HepG2 (cell line): Measurements from ENCODE around the gene LYPLA2. TPM values are rescaled to one million over a fixed set of nuclear protein-coding genes. Genes with fewer than 3 reads are reported as not detected.

Experiments
- AGO1 ChIP-seq: fragments of 200-400 bp; formaldehyde crosslinking; IDR thresholded peaks from 2 replicates; pipeline ENCODE4 v1.6.1; 2017; ENCODE audit warnings: mild to moderate bottlenecking, low read depth, low read length, moderate library complexity; ENCODE audit not compliant: poor library complexity, severe bottlenecking
- KDM2A ChIP-seq: sonication (generic); formaldehyde crosslinking; IDR thresholded peaks from 2 replicates; pipeline ENCODE4 v1.4.0; 2020; ENCODE audit warnings: low read depth, missing genetic modification reagents, borderline replicate concordance
- MAFF ChIP-seq: IDR thresholded peaks from 2 replicates; pipeline ENCODE4 v1.6.1; 2011; ENCODE audit warnings: low read depth, low read length, improper control_type of control experiment
- MTF2 ChIP-seq: sonication (generic); formaldehyde crosslinking; IDR thresholded peaks from 2 replicates; pipeline ENCODE4 v1.5.0; 2020; ENCODE audit warnings: missing genetic modification reagents, borderline replicate concordance
- MZF1 ChIP-seq: sonication (generic); formaldehyde crosslinking; IDR thresholded peaks from 2 replicates; pipeline ENCODE4 v1.8.1; 2023; ENCODE audit warnings: mild to moderate bottlenecking, missing genetic modification reagents, borderline replicate concordance
- RARA ChIP-seq: IDR thresholded peaks from 2 replicates; pipeline ENCODE4 v1.6.1; 2016; ENCODE audit warnings: missing genetic modification reagents, missing compliant biosample characterization
- RBFOX2 ChIP-seq: fragments of 200-400 bp; formaldehyde crosslinking; IDR thresholded peaks from 2 replicates; pipeline ENCODE4 v1.6.1; 2017; ENCODE audit warnings: low read depth, mild to moderate bottlenecking, low read length
- SMAD1 ChIP-seq: sonication (generic); formaldehyde crosslinking; IDR thresholded peaks from 2 replicates; pipeline ENCODE4 v1.4.0; 2020; ENCODE audit warnings: missing genetic modification reagents, low read depth, mild to moderate bottlenecking, borderline replicate concordance
- SNAI1 ChIP-seq: sonication (generic); formaldehyde crosslinking; IDR thresholded peaks from 2 replicates; pipeline ENCODE4 v1.5.0; 2020; ENCODE audit warnings: mild to moderate bottlenecking, missing genetic modification reagents, borderline replicate concordance
- SOX5 ChIP-seq: IDR thresholded peaks from 2 replicates; pipeline ENCODE4 v1.6.1; 2016; ENCODE audit warnings: borderline replicate concordance
- TEAD3 ChIP-seq: optimal IDR thresholded peaks from 2 replicates; pipeline ENCODE3; 2016; ENCODE audit warnings: borderline replicate concordance
- ZNF569 ChIP-seq: sonication (generic); formaldehyde crosslinking; IDR thresholded peaks from 2 replicates; pipeline ENCODE4 v1.5.0; 2020; ENCODE audit warnings: mild to moderate bottlenecking, missing genetic modification reagents, moderate library complexity, borderline replicate concordance
- ZNF572 ChIP-seq: sonication (generic); formaldehyde crosslinking; IDR thresholded peaks from 2 replicates; pipeline ENCODE4 v1.5.1; 2020; ENCODE audit warnings: mild to moderate bottlenecking, missing genetic modification reagents
- ZNF615 ChIP-seq: sonication (generic); formaldehyde crosslinking; IDR thresholded peaks from 2 replicates; pipeline ENCODE4 v1.5.0; 2020; ENCODE audit warnings: mild to moderate bottlenecking, missing genetic modification reagents, borderline replicate concordance
- ZNF780A ChIP-seq: sonication (generic); formaldehyde crosslinking; IDR thresholded peaks from 2 replicates; pipeline ENCODE4 v1.8.0; 2022; ENCODE audit warnings: mild to moderate bottlenecking, missing genetic modification reagents, moderate library complexity
- ZNF883 ChIP-seq: sonication (generic); formaldehyde crosslinking; IDR thresholded peaks from 2 replicates; pipeline ENCODE4 v1.5.1; 2020; ENCODE audit warnings: mild to moderate bottlenecking, missing genetic modification reagents; ENCODE audit errors: not compliant biosample characterization
- polyA plus RNA-seq, 8 experiments: library from polyadenylated mRNA; depleted of rRNA in 3 of 8; stranded (reverse) in 7 of 8; unstranded in 1 of 8; fragments of >200 nt; fragmentation: Illumina TruSeq in 4 of 8; extraction: Trizol in 4 of 8; gene quantifications; 2 replicates each; pipeline versions ENCODE4 v1.2.1 to v1.2.3, GENCODE V29; 2011 to 2016; ENCODE audit warnings: low read depth in 4 of 8, missing spikeins in 1 of 8, mixed read lengths in 1 of 8; ENCODE audit not compliant: insufficient read depth in 1 of 8
- total RNA-seq, 5 experiments: library from RNA; depleted of rRNA; stranded (reverse); fragments of >200 nt; fragmentation: Illumina TruSeq; extraction: Trizol; gene quantifications; 2 replicates each; pipeline ENCODE4 v1.2.3, GENCODE V29; 2016; ENCODE audit warnings: low read depth in 1 of 5
- TF ChIP-seq, protein P1 (sequence below): sonication (generic); formaldehyde crosslinking; IDR thresholded peaks from 2 replicates; pipeline ENCODE4 v1.4.0; 2020; ENCODE audit warnings: low read depth, mild to moderate bottlenecking, missing genetic modification reagents
- TF ChIP-seq, protein P2 (sequence below): sonication (generic); formaldehyde crosslinking; IDR thresholded peaks from 2 replicates; pipeline ENCODE4 v1.4.0; 2020; ENCODE audit warnings: missing genetic modification reagents, borderline replicate concordance
- TF ChIP-seq, protein P3 (sequence below): sonication (generic); formaldehyde crosslinking; IDR thresholded peaks from 2 replicates; pipeline ENCODE4 v1.4.0; 2020; ENCODE audit warnings: missing genetic modification reagents

LYPLA2 gene
- total and polyA plus RNA-seq, 2 of the 13 experiments (the other 11 are each of a cell fraction or from before 2014, with no cell fraction given) = 72.1 to 73.2 TPM

- TF ChIP-seq SNAI1 (CRISPR knock-in tag) = no peak
- no peak for TF ChIP-seq RBFOX2
- TF ChIP-seq ZNF569 (CRISPR knock-in tag) = no peak
- TF ChIP-seq MZF1 (CRISPR knock-in tag) = no peak
- TF ChIP-seq RARA (CRISPR knock-in tag) = 0 out of 2 replicates have a peak, but pooled peaks have one; percentile 15
- TF ChIP-seq MAFF = no peak
- no peak for TF ChIP-seq MTF2 (CRISPR knock-in tag)
- TF ChIP-seq, protein P1, sequence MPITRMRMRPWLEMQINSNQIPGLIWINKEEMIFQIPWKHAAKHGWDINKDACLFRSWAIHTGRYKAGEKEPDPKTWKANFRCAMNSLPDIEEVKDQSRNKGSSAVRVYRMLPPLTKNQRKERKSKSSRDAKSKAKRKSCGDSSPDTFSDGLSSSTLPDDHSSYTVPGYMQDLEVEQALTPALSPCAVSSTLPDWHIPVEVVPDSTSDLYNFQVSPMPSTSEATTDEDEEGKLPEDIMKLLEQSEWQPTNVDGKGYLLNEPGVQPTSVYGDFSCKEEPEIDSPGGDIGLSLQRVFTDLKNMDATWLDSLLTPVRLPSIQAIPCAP (CRISPR knock-in tag) = no peak
- TF ChIP-seq SOX5 (CRISPR knock-in tag) = peak; percentile 42; the same call in 1 of the 2 replicates
- peak; percentile 27 for TF ChIP-seq TEAD3
- TF ChIP-seq, protein P2, sequence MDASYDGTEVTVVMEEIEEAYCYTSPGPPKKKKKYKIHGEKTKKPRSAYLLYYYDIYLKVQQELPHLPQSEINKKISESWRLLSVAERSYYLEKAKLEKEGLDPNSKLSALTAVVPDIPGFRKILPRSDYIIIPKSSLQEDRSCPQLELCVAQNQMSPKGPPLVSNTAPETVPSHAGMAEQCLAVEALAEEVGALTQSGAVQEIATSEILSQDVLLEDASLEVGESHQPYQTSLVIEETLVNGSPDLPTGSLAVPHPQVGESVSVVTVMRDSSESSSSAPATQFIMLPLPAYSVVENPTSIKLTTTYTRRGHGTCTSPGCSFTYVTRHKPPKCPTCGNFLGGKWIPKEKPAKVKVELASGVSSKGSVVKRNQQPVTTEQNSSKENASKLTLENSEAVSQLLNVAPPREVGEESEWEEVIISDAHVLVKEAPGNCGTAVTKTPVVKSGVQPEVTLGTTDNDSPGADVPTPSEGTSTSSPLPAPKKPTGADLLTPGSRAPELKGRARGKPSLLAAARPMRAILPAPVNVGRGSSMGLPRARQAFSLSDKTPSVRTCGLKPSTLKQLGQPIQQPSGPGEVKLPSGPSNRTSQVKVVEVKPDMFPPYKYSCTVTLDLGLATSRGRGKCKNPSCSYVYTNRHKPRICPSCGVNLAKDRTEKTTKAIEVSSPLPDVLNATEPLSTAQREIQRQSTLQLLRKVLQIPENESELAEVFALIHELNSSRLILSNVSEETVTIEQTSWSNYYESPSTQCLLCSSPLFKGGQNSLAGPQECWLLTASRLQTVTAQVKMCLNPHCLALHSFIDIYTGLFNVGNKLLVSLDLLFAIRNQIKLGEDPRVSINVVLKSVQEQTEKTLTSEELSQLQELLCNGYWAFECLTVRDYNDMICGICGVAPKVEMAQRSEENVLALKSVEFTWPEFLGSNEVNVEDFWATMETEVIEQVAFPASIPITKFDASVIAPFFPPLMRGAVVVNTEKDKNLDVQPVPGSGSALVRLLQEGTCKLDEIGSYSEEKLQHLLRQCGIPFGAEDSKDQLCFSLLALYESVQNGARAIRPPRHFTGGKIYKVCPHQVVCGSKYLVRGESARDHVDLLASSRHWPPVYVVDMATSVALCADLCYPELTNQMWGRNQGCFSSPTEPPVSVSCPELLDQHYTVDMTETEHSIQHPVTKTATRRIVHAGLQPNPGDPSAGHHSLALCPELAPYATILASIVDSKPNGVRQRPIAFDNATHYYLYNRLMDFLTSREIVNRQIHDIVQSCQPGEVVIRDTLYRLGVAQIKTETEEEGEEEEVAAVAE (CRISPR knock-in tag) = no peak
- peak; percentile 83 for TF ChIP-seq KDM2A
- TF ChIP-seq ZNF883 (CRISPR knock-in tag) = no peak
- no peak for TF ChIP-seq ZNF615 (CRISPR knock-in tag)
- TF ChIP-seq SMAD1 (CRISPR knock-in tag) = no peak
- TF ChIP-seq, protein P3, sequence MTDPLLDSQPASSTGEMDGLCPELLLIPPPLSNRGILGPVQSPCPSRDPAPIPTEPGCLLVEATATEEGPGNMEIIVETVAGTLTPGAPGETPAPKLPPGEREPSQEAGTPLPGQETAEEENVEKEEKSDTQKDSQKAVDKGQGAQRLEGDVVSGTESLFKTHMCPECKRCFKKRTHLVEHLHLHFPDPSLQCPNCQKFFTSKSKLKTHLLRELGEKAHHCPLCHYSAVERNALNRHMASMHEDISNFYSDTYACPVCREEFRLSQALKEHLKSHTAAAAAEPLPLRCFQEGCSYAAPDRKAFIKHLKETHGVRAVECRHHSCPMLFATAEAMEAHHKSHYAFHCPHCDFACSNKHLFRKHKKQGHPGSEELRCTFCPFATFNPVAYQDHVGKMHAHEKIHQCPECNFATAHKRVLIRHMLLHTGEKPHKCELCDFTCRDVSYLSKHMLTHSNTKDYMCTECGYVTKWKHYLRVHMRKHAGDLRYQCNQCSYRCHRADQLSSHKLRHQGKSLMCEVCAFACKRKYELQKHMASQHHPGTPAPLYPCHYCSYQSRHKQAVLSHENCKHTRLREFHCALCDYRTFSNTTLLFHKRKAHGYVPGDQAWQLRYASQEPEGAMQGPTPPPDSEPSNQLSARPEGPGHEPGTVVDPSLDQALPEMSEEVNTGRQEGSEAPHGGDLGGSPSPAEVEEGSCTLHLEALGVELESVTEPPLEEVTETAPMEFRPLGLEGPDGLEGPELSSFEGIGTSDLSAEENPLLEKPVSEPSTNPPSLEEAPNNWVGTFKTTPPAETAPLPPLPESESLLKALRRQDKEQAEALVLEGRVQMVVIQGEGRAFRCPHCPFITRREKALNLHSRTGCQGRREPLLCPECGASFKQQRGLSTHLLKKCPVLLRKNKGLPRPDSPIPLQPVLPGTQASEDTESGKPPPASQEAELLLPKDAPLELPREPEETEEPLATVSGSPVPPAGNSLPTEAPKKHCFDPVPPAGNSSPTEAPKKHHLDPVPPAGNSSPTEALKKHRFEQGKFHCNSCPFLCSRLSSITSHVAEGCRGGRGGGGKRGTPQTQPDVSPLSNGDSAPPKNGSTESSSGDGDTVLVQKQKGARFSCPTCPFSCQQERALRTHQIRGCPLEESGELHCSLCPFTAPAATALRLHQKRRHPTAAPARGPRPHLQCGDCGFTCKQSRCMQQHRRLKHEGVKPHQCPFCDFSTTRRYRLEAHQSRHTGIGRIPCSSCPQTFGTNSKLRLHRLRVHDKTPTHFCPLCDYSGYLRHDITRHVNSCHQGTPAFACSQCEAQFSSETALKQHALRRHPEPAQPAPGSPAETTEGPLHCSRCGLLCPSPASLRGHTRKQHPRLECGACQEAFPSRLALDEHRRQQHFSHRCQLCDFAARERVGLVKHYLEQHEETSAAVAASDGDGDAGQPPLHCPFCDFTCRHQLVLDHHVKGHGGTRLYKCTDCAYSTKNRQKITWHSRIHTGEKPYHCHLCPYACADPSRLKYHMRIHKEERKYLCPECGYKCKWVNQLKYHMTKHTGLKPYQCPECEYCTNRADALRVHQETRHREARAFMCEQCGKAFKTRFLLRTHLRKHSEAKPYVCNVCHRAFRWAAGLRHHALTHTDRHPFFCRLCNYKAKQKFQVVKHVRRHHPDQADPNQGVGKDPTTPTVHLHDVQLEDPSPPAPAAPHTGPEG = no peak
- TF ChIP-seq AGO1 = no peak
- TF ChIP-seq ZNF572 (CRISPR knock-in tag) = no peak
- no peak for TF ChIP-seq ZNF780A (CRISPR knock-in tag)
Observed at GRCh38 chr1:23809751-23810171, 18.8 kb downstream of the LYPLA2 start (continued).
